Ovary (tissue), 9 donors: ENCODE measurements around the gene DNAJA4. TPM values are rescaled to one million over a fixed set of nuclear protein-coding genes. Genes with fewer than 3 reads are reported as not detected.

Source experiments
- DNase-seq, 5 donors: peaks; one replicate each; pipeline ENCODE4 v3.0.0-alpha.2; 2019 to 2020
- H3K27ac ChIP-seq, 2 donors: fragments of 200-600 bp; one replicate each; pipeline versions ENCODE4 v1.5.1 to v1.8.0; 2019 to 2022
- H3K27me3 ChIP-seq: fragments of 200-600 bp; one replicate; pipeline ENCODE4 v1.8.0; 2022
- H3K36me3 ChIP-seq: fragments of 200-600 bp; sonication (generic); one replicate; pipeline ENCODE4 v1.5.1; 2019
- H3K4me1 ChIP-seq: one replicate; pipeline ENCODE4 v1.8.1; 2013; ENCODE audit warnings: mild to moderate bottlenecking, moderate library complexity; ENCODE audit not compliant: insufficient read depth
- H3K4me3 ChIP-seq: fragments of 200-600 bp; sonication (generic); one replicate; pipeline ENCODE4 v1.5.1; 2017
- H3K9me3 ChIP-seq, 2 donors: fragments of 200-600 bp in 1 of 2; sonication (generic) in 1 of 2; one replicate each; pipeline versions ENCODE4 v1.5.1 to v1.8.1; 2013 to 2019; ENCODE audit warnings: mild to moderate bottlenecking in 1 of 2, moderate library complexity in 1 of 2
- EP300 ChIP-seq: sonication (generic); formaldehyde crosslinking; IDR thresholded peaks from one replicate; pipeline ENCODE4 v1.6.1; 2017; ENCODE audit warnings: antibody characterized with exemption
- POLR2A ChIP-seq: fragments of 450-650 bp; IDR thresholded peaks from one replicate; pipeline ENCODE4 v1.6.1; 2017; ENCODE audit warnings: antibody characterized with exemption, mild to moderate bottlenecking, moderate library complexity
- WGBS, 3 donors: extraction: QIAGEN DNeasy Blood & Tissue Kit in 1 of 3; methylation state at CpG; one replicate each; pipeline versions ENCODE4 v1.1.5 to v1.1.7; 2013 to 2017; 5-methylcytosine and 5-hydroxymethylcytosine counted together
- intact Hi-C, 4 donors: fragments of 100-400 bp; cut with DNase I; formaldehyde crosslinking; loops; one replicate each; pipeline versions ENCODE4 v1.11.0 to v1.15.1; 2022 to 2023
- polyA plus RNA-seq, 2 donors: library from polyadenylated mRNA; stranded (reverse); fragments of 200-250 nt in 1 of 2; fragments of 350-450 nt in 1 of 2; fragmentation: Illumina TruSeq in 1 of 2; extraction: RNeasy Lipid Tissue Mini Kit (QIAGEN cat#74804) in 1 of 2; gene quantifications; one replicate each; pipeline ENCODE4 v1.2.3, GENCODE V29; 2013 to 2014
- total RNA-seq, 7 donors: library from RNA; depleted of rRNA in 2 of 7; stranded (reverse); fragments of >200 nt in 2 of 7; fragmentation: NEBNext Ultra II Directional in 3 of 7; extraction: Animal tissue kit (Norgen Biotek cat#: 25700) in 3 of 7; gene quantifications; one replicate each; pipeline versions ENCODE4 v1.1.0 to v1.2.4, GENCODE V29; 2016 to 2023
- TF ChIP-seq, protein P1 (sequence below), 3 donors: fragments of 450-650 bp in 2 of 3; fragments of 200-600 bp in 1 of 3; IDR thresholded peaks; one replicate each; pipeline versions ENCODE4 v1.5.1 to v1.8.0; 2016 to 2022; ENCODE audit warnings: antibody characterized with exemption in 3 of 3, mild to moderate bottlenecking in 1 of 3
- donor health status: DM: no; HTN: no; CAD: no; lungs with moderate emphysema.
- donor health status: DM: no; HTN: no; CAD: no.
- donor health status: Bipolar disorder and iron deficiency.
- donor health status: DM: yes; HTN: yes; CAD: no.
- donor health status: DM: no; HTN: no; CAD: no.
- donor health status: DM: yes; HTN: yes; CAD: no.

The DNAJA4 gene
- total and polyA plus RNA-seq, 9 donors, result 4.9 to 23.7 (median 12.2) TPM

DNA sequence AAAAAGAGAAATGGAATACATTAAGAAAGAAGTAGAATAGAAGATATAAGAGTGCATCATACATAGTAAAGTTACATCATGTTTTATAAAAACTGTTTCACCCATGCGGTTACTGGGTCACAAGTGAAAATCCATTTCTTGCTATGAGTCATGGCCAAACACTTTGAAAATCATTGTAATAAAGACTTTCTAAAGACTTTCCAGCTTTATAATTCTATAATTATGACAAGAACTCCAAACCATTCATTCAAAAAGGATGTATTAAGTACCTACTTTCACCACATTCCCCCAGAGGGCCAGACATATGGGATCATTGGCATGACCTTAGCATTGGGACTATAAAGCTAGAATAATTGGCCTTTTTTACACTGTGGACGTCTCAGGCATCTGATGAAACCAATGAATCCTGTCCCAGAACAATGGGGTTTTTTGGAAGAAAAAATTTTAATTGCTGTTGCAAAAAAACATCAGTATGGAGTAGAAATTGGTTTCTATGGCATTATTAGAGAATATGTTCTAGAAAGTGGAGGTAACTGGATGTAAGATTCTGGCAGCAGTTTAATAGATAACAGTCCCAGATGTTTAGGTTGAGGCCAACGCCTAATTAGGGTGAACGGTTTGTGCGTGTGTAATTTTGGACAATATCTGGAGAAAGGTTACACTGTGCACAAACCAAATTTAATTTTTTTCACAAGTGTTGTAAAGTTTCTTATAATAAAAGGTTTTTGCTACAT lies 38.4 kb downstream of the DNAJA4 start:
- Histone ChIP-seq H3K36me3 (no peaks in the 10 kb centered on the region), H3K4me3 (no peak overlapping the region), H3K27me3 (no peaks in the 10 kb centered on the region), H3K9me3 (no peaks in the 10 kb centered on the region), H3K27ac (no peak overlapping the region), H3K4me1 (peaks cover 3% of the 10 kb centered on the region)
- intact Hi-C loops, result no loop called here
- 52 to 59% (median 57%) methylated on average over 5 of the region's 5 CpGs for WGBS, 3 donors
- DNase-seq, result no peak
- TF ChIP-seq, protein P1, sequence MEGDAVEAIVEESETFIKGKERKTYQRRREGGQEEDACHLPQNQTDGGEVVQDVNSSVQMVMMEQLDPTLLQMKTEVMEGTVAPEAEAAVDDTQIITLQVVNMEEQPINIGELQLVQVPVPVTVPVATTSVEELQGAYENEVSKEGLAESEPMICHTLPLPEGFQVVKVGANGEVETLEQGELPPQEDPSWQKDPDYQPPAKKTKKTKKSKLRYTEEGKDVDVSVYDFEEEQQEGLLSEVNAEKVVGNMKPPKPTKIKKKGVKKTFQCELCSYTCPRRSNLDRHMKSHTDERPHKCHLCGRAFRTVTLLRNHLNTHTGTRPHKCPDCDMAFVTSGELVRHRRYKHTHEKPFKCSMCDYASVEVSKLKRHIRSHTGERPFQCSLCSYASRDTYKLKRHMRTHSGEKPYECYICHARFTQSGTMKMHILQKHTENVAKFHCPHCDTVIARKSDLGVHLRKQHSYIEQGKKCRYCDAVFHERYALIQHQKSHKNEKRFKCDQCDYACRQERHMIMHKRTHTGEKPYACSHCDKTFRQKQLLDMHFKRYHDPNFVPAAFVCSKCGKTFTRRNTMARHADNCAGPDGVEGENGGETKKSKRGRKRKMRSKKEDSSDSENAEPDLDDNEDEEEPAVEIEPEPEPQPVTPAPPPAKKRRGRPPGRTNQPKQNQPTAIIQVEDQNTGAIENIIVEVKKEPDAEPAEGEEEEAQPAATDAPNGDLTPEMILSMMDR (IDR thresholded peaks at IDR 0.05), result no peak
- no peak for TF ChIP-seq EP300
- no peak for TF ChIP-seq POLR2A

DNA sequence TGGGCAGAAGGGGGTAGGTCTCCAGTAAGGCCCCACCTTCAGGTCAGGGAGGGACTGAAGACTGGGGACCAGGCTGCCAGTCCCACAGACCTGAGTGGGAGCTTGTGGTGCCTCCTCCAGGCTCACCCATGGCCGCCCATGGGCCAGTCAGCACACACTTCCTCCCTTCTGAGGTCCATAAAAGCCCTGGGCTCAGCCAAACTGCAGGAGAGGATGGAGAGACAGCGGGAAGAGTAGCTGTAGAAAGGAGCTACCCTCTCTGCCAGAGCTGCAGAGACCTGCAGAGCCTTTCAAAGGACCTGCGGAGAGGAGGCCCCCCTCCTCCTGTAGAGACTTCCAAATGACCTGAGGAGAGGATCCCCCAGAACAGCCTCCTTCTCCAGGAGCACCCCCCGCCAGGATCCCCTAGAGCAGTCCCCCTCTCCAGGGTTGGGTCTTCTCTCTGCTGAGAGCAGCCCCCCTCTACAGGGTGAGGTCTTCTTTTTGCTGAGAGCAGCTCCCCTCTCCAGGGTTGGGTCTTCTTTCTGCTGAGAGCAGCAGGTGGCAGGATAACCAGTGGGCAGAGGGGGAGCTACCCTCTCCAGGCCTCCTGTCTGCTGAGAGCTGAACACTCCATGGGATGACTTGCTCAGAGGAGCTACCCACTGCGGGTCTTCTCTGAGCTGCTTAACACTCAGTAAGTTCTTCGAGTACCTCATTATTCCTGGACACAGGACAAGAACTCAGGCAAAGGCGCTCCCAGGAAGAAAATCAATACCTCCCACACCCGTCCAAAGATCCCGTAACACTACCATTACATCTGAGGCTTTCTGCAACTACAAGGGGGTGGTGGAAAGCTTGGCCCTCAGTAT lies 40.1 kb downstream of the DNAJA4 start:
- intact Hi-C loops, result no loop called here
- Histone ChIP-seq H3K4me1 (no peaks in the 10 kb centered on the region), H3K9me3 (no peaks in the 10 kb centered on the region), H3K36me3 (no peaks in the 10 kb centered on the region), H3K27me3 (no peaks in the 10 kb centered on the region), H3K27ac (no peak overlapping the region), H3K4me3 (no peak overlapping the region)
- 71 to 82% (median 76%) methylated on average over 8 to 9 of the region's 9 CpGs for WGBS, 3 donors
- TF ChIP-seq POLR2A (no peak), EP300 (no peak)
- TF ChIP-seq, protein P1 (IDR thresholded peaks at IDR 0.05), result no peak
- DNase-seq, result no peak

DNA sequence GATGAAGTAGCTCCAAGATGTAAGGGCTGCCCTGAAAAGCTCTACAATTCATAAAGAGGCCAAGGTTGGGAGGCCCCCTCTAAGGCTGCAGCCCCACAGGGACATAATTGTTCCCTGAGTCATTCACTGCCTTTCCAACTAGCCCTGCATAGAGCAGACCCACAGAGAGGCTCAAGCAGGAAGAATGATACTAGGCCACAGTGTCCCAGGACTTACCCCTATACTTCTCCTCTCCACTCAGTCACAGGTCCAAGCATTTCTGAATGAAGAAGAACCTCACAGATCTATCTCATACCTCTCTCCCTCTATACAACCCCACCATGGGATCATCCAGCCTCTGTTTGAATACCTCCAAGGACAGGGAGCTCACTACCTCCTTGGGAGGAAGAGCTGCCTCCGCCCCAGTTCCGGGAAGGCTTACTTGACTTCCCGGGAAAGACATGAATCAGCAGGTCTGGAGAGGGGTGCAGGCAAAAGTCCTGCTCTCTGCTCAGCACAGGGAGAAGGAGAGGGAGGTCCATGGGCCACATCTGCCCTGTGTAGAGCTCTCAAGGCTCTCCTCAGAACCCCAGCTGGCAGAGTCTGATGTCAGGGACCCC lies 41.9 kb downstream of the DNAJA4 start:
- intact Hi-C loops, result no loop called here
- H3K4me1 ChIP-seq, result no peaks in the 10 kb centered on the region

DNA sequence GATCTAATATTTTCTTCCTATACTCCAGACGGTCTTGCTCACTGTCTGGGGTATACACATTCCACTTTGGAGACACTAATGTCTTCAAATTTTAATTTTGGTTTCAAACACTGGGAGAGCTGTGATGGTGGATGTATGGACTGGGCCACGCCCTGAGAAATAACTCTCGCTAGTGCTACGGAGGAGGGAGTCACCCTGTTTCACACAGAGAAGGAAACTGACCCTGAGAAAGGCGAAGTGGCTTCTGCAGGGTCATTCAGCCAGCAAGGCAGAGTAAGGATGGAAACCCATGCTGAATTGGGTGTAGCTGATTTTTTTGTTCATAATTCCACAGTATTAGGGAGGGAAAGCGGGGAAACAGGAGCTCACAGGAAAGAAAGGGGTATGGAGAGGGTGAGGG lies 43.6 kb downstream of the DNAJA4 start:
- Histone ChIP-seq H3K4me1 (no peaks in the 10 kb centered on the region), H3K36me3 (no peaks in the 10 kb centered on the region), H3K27ac (no peak overlapping the region), H3K4me3 (no peak overlapping the region), H3K27me3 (no peaks in the 10 kb centered on the region), H3K9me3 (no peaks in the 10 kb centered on the region)
- DNase-seq, result no peak
- no peak for TF ChIP-seq EP300
- TF ChIP-seq, protein P1 (IDR thresholded peaks at IDR 0.05), result no peak
- no peak for TF ChIP-seq POLR2A
- WGBS, 3 donors, result 41 to 55% (median 50%) methylated on average over 6 of the region's 6 CpGs
- intact Hi-C loops, result no loop called here

More for the DNA sequence above, 41.9 kb downstream of the DNAJA4 start:
- no peak for DNase-seq
- H3K27ac ChIP-seq, result no peak overlapping the region
- H3K27me3 ChIP-seq, result no peaks in the 10 kb centered on the region
- H3K36me3 ChIP-seq, result no peaks in the 10 kb centered on the region
- H3K4me3 ChIP-seq, result no peak overlapping the region
- H3K9me3 ChIP-seq, result no peaks in the 10 kb centered on the region
- TF ChIP-seq EP300 (no peak), POLR2A (no peak)
- TF ChIP-seq, protein P1 (IDR thresholded peaks at IDR 0.05), result no peak
- WGBS, 3 donors, result 72 to 75% (median 73%) methylated on average over 3 of the region's 3 CpGs
